UCSD-AML1 (cell line): ENCODE measurements around the gene QKI.
A peak's percentile ranks its signal among the peaks of the same experiment; 100 is the strongest.

Experiments
- DNase-seq: peaks from one replicate; lab custom pipeline; 2025; ENCODE audit not compliant: unreplicated experiment; lab: John Stamatoyannopoulos, UW

Gene QKI

GRCh38 chr6:163527291-163527690, 112.8 kb downstream of the QKI start:
- no peak for DNase-seq

GRCh38 chr6:163529605-163530004, 115.1 kb downstream of the QKI start:
- no peak for DNase-seq

DNA sequence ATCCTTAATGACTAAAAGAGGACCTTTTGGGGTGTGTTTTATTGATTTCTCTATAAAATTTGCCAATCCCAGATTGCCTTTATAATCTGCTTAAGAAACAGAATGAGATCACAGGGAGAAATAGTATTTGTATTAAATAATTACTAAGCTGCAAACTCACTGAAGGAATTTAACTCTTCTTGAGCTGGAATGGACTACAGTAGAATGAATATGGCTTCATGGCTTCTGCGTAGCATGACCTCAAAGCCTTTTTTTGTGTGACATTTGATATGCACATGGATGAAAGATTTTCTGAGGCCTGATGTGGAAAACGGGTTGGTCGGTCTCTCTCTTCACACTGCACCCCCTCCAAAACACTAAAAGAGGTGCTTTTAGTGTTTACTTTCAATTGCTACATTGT, 115.9 kb downstream of the QKI start:
- no peak for DNase-seq

GRCh38 chr6:163531122-163531521, 116.6 kb downstream of the QKI start:
- DNase-seq: no peak

DNA sequence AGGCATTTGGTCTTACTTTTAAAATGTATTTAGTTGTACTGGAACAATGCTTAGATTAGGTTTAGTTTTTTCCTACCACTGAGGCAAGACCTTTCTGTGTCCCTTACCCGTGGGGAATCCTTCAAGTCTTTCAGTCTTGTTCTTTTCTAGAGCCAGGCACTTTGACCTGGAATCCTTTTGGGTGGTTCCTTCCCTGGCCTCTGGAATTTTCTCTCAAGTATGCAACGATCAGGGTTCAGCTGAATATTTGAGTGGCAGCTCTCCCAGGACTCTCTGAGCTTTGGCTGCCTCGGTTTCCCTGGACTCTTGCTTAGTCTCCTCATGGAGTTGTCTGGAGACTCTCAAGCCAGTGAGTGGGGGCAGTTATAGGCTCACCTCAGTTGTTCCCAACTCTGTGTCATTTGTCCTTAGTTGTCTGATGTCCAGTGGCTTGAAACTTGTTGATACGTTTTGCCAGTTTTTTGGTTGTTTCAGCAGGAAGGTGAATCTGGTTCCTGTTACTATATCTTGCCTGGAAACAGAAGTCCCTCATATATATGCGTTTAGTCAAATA, 118.1 kb downstream of the QKI start:
- DNase-seq: no peak

DNA sequence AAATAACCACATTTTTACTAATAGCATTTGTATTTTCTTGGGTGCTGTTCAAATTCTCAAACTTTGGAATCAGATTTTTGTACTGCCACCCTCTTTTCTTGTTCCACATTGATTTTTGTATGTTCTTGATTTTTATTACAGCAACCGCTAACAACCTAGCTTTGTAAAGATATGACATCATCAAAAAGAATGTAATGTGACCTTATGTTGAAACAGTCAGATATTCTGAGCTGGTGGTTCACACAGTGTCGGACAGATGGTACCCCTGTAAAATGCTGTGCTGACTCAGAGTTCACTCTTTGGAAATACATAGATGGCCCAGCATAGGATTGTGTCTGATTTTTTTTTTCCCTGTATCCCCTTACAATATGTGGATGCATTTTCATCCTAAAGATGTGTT, 118.9 kb downstream of the QKI start:
- DNase-seq: no peak

- DNase-seq: no peak
Observed at GRCh38 chr6:163536770-163537169, 122.3 kb downstream of the QKI start.

- no peak for DNase-seq
Observed at GRCh38 chr6:163538331-163538730, 123.8 kb downstream of the QKI start.

GRCh38 chr6:163539101-163539762, 124.7 kb downstream of the QKI start:
- no peak for DNase-seq

- DNase-seq: no peak
Observed at GRCh38 chr6:163543321-163543720, 128.8 kb downstream of the QKI start.

- no peak for DNase-seq
Observed at GRCh38 chr6:163545370-163545769, 130.9 kb downstream of the QKI start.

- no peak for DNase-seq
Observed at GRCh38 chr6:163547287-163547686, 132.8 kb downstream of the QKI start.

- DNase-seq: no peak
Observed at GRCh38 chr6:163548624-163549023, 134.1 kb downstream of the QKI start.

DNA sequence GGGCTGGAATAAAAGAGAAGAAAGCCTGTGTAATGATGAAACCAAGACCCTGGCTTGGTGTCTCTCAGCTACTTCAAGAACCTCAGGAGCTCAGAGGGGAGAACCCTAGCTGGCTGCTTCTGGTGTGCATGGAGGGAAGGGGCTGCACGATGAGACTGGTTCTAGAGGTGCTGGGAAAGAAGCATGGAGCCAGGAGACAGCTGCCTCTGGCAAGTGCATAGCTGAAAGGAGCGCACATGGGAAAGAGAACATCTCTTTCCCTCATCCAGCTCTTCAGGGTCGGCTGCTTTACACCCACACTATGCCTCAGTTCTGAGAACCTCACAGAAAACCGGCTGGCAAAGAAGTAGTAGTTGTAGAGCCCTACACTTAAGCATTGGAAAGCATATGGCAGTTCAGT, 139.5 kb downstream of the QKI start:
- no peak for DNase-seq

- DNase-seq: peak; percentile 65
Observed at GRCh38 chr6:163554663-163555062, 140.1 kb downstream of the QKI start.

DNA sequence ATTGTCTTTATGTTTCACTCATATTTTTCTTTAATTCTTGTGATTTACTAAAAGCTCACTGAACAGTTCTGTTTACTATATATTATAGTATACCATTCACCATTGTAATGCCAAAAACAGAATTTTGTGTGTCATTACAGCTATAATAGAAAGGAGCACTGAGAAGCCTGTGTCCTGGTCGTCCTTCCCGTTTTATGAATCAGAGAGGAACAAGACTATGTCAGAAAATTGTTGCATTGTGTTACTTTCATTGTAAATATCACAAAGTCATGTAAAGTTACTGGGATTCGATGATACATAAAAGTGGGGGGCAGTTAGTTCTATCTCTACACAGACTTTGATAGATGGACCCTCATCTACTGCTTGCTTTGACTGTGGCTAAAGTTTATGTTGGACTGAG, 145.1 kb downstream of the QKI start:
- DNase-seq: no peak

DNA sequence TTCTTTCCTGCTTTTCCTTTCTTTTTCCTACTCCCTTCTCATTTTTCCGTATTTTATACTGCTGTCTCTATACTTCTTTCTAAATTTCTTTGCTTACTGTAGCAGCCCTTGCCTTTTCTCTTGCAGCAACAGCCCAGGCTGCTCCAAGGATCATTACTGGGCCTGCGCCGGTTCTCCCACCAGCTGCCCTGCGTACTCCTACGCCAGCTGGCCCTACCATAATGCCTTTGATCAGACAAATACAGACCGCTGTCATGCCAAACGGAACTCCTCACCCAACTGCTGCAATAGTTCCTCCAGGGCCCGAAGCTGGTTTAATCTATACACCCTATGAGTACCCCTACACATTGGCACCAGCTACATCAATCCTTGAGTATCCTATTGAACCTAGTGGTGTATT, 148.8 kb downstream of the QKI start:
- no peak for DNase-seq

- DNase-seq: no peak
Observed at GRCh38 chr6:163564534-163564933, 150.0 kb downstream of the QKI start.

- DNase-seq: no peak
Observed at GRCh38 chr6:163565140-163565539, 150.6 kb downstream of the QKI start.

- DNase-seq: no peak
Observed at GRCh38 chr6:163566056-163566455, 151.5 kb downstream of the QKI start.

- DNase-seq: no peak
Observed at GRCh38 chr6:163568275-163568674, 153.8 kb downstream of the QKI start.

DNA sequence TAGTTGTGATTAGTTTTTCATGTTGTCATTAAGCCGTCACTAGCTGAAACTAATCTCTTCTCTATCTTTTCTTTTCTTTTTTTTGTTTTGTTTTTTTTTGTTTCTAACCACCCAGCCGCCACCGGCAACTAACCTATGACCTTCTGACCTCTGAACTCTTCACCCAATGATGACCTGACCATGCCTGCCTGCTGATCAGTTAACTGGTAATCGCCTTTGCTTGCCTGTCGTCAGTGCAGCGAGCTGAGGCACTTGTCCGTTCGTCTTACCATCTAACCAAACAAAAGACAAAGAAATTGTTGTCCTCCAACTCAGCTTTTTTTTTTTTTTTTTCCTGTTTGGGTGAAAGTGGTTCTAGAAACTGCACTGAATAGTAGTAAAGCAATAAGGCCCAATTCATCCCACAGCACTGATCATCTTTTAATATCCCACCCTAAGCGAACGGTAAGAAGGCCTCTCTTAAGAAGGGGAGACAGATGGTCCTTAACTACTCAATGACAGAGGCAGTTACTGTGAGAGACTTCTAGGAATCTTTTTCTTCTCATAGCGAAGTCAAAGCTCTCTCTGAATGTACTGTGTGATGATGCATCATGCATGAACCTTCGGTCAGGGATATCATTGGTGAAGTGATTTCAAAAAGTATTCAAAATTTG, 156.2 kb downstream of the QKI start:
- DNase-seq: no peak

DNA sequence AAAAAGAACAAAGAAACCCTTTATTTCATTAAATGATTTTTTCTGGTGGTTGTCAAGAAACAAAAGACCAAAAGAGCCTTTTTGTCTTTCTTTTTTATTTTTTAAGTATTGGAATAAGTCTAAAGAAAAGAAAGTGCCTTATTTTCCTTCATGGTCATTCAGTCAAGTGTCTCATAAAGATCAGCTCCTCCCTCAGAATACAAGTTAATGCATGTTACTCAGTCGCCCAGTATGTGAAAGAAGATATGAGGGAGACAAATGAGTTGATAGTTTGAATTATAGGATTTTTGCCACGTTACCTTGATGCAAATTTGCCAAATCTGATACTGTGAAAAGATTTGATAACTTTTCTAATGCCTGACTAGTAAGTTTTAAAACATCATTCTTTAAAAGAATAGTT, 157.2 kb downstream of the QKI start:
- no peak for DNase-seq
